ENCODE results near the gene PGA5.

DNA sequence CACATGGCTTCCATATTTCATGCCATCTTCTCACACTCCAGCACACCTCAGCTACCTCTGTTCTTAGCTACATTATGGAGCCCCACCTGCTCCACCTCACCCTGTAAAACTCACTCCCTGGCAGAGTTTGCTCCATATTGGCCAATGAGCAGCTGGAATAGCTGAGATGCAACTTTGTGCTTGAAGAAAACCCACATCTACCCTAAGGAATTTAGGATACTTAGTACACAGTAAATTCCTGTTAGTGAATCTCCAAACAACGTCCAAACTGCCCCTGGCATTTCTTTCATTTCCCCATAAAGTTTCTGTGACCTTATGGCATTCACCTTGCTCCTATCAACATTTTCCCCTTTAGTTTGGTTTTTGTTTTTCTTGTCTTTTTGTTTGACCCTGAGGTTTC is 56.4 kb downstream of the PGA5 start:
- TF ChIP-seq, protein P1, sequence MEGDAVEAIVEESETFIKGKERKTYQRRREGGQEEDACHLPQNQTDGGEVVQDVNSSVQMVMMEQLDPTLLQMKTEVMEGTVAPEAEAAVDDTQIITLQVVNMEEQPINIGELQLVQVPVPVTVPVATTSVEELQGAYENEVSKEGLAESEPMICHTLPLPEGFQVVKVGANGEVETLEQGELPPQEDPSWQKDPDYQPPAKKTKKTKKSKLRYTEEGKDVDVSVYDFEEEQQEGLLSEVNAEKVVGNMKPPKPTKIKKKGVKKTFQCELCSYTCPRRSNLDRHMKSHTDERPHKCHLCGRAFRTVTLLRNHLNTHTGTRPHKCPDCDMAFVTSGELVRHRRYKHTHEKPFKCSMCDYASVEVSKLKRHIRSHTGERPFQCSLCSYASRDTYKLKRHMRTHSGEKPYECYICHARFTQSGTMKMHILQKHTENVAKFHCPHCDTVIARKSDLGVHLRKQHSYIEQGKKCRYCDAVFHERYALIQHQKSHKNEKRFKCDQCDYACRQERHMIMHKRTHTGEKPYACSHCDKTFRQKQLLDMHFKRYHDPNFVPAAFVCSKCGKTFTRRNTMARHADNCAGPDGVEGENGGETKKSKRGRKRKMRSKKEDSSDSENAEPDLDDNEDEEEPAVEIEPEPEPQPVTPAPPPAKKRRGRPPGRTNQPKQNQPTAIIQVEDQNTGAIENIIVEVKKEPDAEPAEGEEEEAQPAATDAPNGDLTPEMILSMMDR (IDR thresholded peaks at IDR 0.05) = no peak
- TF ChIP-seq POLR2A (IDR thresholded peaks at IDR 0.05) = no peak

All from vagina (tissue), 2 donors.